Measurements from ENCODE around the gene SS18L1.

DNA sequence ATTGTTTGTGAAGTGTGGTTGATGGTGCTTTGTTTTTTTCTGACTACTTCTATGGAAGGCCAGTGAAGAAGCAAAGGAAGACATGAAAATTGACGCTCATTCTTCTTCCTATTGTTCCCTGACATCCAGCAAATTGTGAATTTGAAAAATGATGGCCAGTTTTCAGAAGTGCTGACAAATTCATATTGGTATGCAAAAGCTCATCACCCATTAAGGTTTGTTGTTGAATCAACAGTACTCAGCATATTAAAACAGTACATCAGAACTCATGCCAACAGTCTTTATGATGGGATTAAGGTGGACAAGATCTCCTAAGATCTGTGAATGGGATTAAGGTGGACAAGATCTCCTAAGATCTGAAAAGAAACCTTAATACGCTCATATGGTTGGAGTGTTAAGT, 38.2 kb downstream of the SS18L1 start:
- no peak for TF ChIP-seq EZH2phosphoT487 (conservative IDR thresholded peaks at IDR 0.05; ENCODE audit: low read length)
- TF ChIP-seq CTCF (IDR thresholded peaks at IDR 0.05; ENCODE audit: insufficient read depth, low read length, poor library complexity, severe bottlenecking) = no peak

Measured in SU-DHL-6 (cell line).